ENCODE measurements around the gene MTG1. TPM values are rescaled to one million over a fixed set of nuclear protein-coding genes. Genes with fewer than 3 reads are reported as not detected.

The MTG1 gene
- total and polyA plus RNA-seq, 10 of the 15 experiments (the other 5 are each of a cell fraction or from before 2014, with no cell fraction given) = 6.2 to 104 (median 62.5) TPM

DNA sequence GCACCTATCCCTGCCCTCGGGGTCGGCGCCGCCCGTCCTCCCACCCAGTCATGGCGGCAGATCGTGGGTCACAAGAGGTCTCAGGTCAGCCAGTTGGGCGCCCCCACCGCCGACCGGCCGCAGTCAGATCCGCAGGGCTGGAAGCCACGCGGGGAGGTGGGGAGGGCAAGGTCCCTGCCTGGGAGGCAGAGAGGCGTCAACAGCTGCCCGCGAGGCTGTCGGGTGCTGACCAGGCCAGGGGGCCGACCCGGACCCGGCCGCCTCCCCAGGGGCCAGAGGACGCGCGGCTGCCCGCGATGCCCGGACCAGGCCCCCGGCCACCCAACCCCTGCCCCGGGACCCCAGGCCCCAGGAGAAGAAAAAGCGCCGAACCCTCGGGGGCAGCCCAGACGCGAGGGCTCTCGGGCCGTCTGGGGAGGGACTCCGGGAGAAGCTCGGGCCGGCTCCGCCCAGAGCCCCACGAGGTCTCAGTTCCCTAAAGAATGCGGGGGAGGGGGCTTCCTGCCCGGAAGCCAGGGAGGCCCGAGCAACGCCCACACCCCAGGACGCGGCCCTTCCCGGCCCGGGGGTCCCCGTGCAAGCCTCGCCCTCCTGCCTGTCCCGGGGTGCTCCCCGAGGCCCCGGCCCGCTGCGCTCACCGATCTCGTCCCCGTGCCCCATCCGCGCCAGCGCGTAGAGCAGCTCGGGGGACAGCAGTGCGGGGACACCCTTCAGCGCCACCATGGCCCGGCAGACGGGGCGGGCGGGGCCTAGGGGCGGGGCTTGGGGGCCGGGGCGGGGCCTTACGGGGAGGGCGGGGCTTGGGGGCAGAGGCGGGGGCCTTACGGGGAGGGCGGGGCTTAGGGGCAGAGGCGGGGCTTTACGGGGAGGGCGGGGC lies 36.4 kb upstream of the MTG1 start, which contains the start of gene FUOM:
Gene FUOM (minus strand): TSS at position 735 of the 877 bp plus-strand sequence. CDS start 12 bp downstream, at position 723.
- peak within 1 kb of the TSS; percentile 38; the same call in 1 of the 2 replicates for H3K27ac ChIP-seq (ENCODE audit: control insufficient read depth, insufficient read depth)
- no peak for FAIRE-seq
- TF ChIP-seq SREBF1 (IDR thresholded peaks at IDR 0.05; ENCODE audit: low read length) (no peak), CREM (IDR thresholded peaks at IDR 0.05; ENCODE audit: low read depth) (peak; percentile 32; the same call in 1 of the 2 replicates), NFIC (IDR thresholded peaks at IDR 0.05; ENCODE audit: low read depth, low read length) (no peak), STAT1 (conservative IDR thresholded peaks at IDR 0.05) (no peak), ETV6 (conservative IDR thresholded peaks at IDR 0.05 in 1 of 2, IDR thresholded peaks at IDR 0.05 in 1 of 2; ENCODE audit: borderline replicate concordance in 1 of 2, low read depth in 1 of 2) (no peak), ASH2L (IDR thresholded peaks at IDR 0.05; ENCODE audit: borderline replicate concordance, low read depth) (no peak), RAD21 (IDR thresholded peaks at IDR 0.05; ENCODE audit: insufficient read depth, low read depth, low read length) (no peak), SMAD1 (IDR thresholded peaks at IDR 0.05; ENCODE audit: low read depth, partially characterized antibody) (no peak), EED (IDR thresholded peaks at IDR 0.05; ENCODE audit: low read depth) (no peak), PAX5 (IDR thresholded peaks at IDR 0.05; ENCODE audit: borderline replicate concordance, low read depth, low read length) (peak; percentile 42; the same call in 1 of the 2 replicates), MXI1 (IDR thresholded peaks at IDR 0.05; ENCODE audit: low read depth, low read length) (peak; percentile 55), ZNF274 (IDR thresholded peaks at IDR 0.05; ENCODE audit: insufficient read depth, insufficient read length) (no peak)
- TF ChIP-seq, protein P1, sequence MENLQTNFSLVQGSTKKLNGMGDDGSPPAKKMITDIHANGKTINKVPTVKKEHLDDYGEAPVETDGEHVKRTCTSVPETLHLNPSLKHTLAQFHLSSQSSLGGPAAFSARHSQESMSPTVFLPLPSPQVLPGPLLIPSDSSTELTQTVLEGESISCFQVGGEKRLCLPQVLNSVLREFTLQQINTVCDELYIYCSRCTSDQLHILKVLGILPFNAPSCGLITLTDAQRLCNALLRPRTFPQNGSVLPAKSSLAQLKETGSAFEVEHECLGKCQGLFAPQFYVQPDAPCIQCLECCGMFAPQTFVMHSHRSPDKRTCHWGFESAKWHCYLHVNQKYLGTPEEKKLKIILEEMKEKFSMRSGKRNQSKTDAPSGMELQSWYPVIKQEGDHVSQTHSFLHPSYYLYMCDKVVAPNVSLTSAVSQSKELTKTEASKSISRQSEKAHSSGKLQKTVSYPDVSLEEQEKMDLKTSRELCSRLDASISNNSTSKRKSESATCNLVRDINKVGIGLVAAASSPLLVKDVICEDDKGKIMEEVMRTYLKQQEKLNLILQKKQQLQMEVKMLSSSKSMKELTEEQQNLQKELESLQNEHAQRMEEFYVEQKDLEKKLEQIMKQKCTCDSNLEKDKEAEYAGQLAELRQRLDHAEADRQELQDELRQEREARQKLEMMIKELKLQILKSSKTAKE (IDR thresholded peaks at IDR 0.05; ENCODE audit: low read depth, poor library complexity, severe bottlenecking) = no peak
- TF ChIP-seq, protein P2, sequence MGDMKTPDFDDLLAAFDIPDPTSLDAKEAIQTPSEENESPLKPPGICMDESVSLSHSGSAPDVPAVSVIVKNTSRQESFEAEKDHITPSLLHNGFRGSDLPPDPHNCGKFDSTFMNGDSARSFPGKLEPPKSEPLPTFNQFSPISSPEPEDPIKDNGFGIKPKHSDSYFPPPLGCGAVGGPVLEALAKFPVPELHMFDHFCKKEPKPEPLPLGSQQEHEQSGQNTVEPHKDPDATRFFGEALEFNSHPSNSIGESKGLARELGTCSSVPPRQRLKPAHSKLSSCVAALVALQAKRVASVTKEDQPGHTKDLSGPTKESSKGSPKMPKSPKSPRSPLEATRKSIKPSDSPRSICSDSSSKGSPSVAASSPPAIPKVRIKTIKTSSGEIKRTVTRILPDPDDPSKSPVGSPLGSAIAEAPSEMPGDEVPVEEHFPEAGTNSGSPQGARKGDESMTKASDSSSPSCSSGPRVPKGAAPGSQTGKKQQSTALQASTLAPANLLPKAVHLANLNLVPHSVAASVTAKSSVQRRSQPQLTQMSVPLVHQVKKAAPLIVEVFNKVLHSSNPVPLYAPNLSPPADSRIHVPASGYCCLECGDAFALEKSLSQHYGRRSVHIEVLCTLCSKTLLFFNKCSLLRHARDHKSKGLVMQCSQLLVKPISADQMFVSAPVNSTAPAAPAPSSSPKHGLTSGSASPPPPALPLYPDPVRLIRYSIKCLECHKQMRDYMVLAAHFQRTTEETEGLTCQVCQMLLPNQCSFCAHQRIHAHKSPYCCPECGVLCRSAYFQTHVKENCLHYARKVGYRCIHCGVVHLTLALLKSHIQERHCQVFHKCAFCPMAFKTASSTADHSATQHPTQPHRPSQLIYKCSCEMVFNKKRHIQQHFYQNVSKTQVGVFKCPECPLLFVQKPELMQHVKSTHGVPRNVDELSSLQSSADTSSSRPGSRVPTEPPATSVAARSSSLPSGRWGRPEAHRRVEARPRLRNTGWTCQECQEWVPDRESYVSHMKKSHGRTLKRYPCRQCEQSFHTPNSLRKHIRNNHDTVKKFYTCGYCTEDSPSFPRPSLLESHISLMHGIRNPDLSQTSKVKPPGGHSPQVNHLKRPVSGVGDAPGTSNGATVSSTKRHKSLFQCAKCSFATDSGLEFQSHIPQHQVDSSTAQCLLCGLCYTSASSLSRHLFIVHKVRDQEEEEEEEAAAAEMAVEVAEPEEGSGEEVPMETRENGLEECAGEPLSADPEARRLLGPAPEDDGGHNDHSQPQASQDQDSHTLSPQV (IDR thresholded peaks at IDR 0.05) = no peak
- TF ChIP-seq, protein P3, sequence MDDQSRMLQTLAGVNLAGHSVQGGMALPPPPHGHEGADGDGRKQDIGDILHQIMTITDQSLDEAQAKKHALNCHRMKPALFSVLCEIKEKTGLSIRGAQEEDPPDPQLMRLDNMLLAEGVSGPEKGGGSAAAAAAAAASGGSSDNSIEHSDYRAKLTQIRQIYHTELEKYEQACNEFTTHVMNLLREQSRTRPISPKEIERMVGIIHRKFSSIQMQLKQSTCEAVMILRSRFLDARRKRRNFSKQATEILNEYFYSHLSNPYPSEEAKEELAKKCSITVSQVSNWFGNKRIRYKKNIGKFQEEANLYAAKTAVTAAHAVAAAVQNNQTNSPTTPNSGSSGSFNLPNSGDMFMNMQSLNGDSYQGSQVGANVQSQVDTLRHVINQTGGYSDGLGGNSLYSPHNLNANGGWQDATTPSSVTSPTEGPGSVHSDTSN (IDR thresholded peaks at IDR 0.05; ENCODE audit: insufficient replicate concordance, low read depth, low read length) = no peak

More for the DNA sequence above, 36.4 kb upstream of the MTG1 start, which contains the start of gene FUOM:
- peak within 1 kb of the TSS; percentile 67 for H3K9ac ChIP-seq (ENCODE audit: control insufficient read depth, insufficient read depth, low read length)
- no peaks in the 10 kb centered on the region; the same call in 1 of the 2 replicates for H3K79me2 ChIP-seq (ENCODE audit: control insufficient read depth, insufficient read depth, low read length)
- H3K4me1 ChIP-seq (ENCODE audit: control insufficient read depth, insufficient read depth, low read length) = peaks cover 17% of the 10 kb centered on the region
- no peaks in the 10 kb centered on the region for H3K27me3 ChIP-seq (replicated peaks in 1 of 2; ENCODE audit: control insufficient read depth in 2 of 2, insufficient read depth in 2 of 2, low read length in 1 of 2)
- intact Hi-C loops (cut with micrococcal nuclease; ENCODE audit: unreplicated experiment) = no loop called here
- no peak for DNase-seq (ENCODE audit: low read depth, low spot score)
- CTCF ChIA-PET = interaction anchor here (0.7 to 1.1 kb wide), 4 partner anchors 28 to 200 kb away, joined by 3 to 7 read pairs (median 3); no protein-coding TSS in a partner anchor
- no TSS peak for BruUV-seq (replicated peaks)
- POLR2A ChIA-PET = interaction anchor here (0.6 to 1.7 kb wide), 4 partner anchors 20 to 47 kb away, joined by 3 to 5 read pairs (median 4); partner anchors contain the start of gene PAOX
- H3K9me3 ChIP-seq (replicated peaks; ENCODE audit: control insufficient read depth, insufficient read depth, low read length) = no peaks in the 10 kb centered on the region
- H2AFZ ChIP-seq (ENCODE audit: control insufficient read depth, low read depth, low read length) = peak within 1 kb of the TSS; percentile 78
- peak; percentile 87 for ATAC-seq
- RAD21 ChIA-PET (ENCODE audit: unreplicated experiment) = interaction anchor here (1.0 to 1.2 kb wide), 2 partner anchors 31 to 44 kb away, joined by 3 to 4 read pairs; no protein-coding TSS in a partner anchor
- 2% methylated on average over 56 of the region's 83 CpGs for WGBS (ENCODE audit: insufficient coverage, insufficient replicate concordance, low lambda C conversion rate, missing lambda C conversion rate)
- H3K4me3 ChIP-seq = peak within 1 kb of the TSS; percentile 73
- H3K4me2 ChIP-seq (ENCODE audit: control insufficient read depth, insufficient read depth) = peak within 1 kb of the TSS; percentile 85
- H4K20me1 ChIP-seq (ENCODE audit: control insufficient read depth, insufficient read depth) = no peaks in the 10 kb centered on the region
- H3K36me3 ChIP-seq (ENCODE audit: control insufficient read depth in 2 of 2, insufficient read depth in 2 of 2, low read length in 1 of 2) = peaks cover 0 to 5% of the 10 kb centered on the region in 2 experiments; a peak in 2 of 4 replicates
- SMC1A ChIA-PET (ENCODE audit: uncharacterized antibody, unreplicated experiment) = interaction anchor here (0.9 kb wide), 1 partner anchor 34 kb away, joined by 3 read pairs; no protein-coding TSS in a partner anchor
- in situ Hi-C loops (cut with MboI) = no loop called here
